Hematopoietic multipotent progenitor cell treated with erythropoietin and hydrocortisone succinate and interleukin-3 and kit ligand, for 15 days (in vitro differentiated cells): ENCODE data around the gene KRTDAP.
"Not testable (repeated sequence)": the region's sequence is repeated elsewhere in the genome, so short reads cannot be mapped to it uniquely, and the experiment has no call there.

Experiments
- DNase-seq: peaks from one replicate; pipeline ENCODE4 v3.0.0-alpha.2; 2015; ENCODE audit warnings: low spot score

Gene KRTDAP

DNA sequence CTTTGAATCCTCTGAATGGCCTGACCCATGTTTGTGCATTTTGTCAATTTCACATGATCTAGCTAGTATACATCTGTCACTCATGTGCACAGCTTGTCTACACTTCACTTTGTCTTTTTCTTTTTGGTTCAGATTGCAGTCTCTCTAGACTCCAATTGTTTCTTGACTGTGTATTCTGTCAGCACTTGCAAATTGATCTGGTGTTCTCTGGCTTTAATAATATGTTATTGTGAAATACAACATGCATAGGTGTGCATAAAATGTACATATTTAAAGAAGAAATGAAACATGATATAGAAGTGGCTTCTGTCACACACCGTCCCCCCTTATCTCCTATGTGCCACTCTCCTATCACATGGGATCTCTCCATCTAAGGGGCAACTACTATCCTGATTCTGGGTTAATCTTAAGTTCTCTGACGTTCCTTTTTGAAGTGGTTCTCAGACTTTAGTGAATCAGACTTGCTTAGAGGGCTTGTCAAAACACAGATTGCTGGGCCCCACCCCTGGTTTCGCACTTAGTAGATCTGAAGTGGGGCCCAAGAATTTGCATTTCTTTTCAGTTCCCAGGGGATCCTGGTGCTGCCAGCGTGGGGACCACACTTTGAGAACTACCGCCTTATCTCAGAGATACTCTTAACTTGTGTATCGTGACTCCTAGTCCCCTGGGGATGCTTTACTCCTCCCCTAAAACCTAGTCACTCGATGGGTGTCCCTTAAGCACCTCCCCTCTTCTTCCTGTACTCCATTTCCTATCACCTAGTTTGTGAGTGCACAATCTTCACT is 5.8 kb downstream of the KRTDAP start:
- no peak for DNase-seq

DNA sequence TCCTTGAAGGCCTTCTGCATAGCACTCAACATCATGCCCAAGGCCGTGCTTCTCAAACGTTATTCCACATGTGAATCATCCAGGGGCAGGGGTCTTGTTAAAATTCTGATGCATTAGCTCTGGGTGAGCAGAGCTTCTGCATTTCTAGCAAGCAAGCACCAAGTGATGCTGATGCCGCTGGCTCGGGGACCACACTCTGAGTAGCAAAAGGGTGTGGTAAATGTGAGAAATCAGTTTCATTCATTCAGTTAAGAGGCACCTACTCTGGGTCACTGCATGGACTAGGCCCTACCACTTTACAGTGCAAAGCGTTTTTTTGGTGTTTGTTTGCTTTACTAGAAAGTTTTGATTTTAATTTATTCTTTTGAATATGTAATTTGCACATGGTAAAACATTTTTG is 7.2 kb downstream of the KRTDAP start:
- DNase-seq = no peak

DNA sequence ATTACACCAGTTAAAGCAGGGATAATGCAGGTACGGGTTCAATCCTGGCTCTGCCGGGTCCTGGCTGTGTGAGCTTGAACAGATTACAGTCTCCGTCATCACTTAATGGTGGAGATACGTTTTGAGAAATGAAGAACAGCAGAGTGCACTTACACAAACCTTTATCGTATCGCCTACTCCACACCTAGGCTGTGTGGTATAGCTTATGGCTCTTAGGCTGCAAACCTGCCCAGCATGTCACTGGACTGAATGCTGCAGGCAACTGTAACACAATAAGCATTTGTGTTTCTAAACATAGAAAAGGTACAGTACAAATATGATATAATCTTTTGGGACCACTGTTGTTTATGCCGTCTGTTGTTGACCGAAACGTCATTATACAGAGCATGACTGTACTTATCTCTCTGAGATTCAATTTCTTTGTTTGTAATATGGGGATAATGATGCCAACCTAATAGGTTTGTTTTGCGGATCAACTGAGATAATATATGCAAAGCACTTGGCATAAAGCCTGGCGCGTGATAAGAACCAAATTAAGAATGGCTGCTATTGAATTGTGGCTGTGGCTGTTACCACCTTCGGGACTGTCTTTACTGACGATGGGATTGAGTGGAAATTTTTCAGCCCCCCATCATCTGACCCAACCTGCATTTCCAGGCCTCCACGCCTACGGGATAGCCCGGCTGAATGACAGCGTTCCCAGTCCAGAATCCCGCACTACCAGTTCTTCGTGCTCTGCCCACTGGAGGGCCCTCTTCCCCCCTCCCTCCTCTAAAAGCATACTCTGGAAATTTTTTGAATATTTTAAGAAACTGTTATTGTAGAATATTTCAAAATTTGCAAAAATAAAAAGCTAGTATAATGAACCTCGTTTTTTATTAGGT is 11.2 kb downstream of the KRTDAP start:
- no peak for DNase-seq

DNA sequence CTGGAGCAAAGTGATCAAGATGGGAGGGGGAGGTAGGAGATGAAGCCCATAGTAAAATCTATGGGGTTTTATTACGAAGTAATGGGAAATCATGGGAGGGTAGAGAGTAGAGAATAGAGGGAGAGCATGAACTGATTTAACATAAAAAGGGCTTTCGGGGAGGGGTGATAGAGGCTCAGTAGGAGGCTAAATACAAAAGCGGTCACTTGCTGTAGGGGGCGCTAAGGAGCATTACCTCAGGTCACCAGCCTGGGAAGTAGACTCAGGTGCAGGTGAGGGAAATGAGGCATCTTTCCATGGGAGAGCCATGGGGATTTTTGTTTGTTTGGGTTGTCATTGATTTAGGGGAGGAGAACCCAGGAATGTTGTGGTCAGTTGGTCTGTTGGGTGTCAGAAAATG is 14.1 kb downstream of the KRTDAP start:
- no peak for DNase-seq

DNA sequence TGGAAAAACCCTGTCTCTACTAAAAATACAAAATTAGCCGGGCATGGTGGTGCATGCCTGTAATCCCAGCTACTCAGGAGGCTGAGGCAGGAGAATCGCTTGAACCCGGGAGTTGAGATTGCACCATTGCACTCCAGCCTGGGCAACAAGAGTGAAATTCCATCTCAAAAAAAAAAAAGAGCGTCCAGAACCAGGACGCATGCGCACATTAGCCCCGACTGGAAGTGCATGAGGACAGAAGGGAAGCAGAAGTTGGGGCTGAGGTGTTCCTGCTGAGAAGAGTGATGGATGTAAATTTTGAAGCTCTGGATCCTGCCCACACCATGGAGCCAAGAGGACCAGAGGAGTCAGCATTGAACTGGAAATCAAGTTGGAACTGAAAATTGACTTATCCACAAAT is 15.7 kb downstream of the KRTDAP start:
- not testable (repeated sequence) for DNase-seq

DNA sequence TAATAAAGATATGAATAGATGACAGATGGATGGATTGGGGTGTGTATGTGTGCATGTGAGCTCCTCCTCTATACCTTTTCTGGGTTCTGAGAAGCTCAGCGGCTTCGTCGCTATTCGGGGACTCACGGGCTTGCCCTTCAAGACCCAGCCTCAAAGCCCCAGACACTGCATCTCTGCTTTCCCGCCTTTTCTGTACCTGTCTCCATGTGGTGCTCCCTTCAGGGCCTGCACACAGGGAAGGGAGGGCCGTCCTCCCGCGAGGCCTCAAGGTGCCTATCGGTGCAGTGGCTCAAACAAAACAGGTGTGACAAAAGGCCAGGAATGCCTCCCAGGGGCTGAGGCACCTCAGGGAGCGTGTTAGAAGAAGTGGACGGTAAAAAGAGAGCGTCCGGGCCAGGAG is 16.2 kb downstream of the KRTDAP start:
- no peak for DNase-seq

DNA sequence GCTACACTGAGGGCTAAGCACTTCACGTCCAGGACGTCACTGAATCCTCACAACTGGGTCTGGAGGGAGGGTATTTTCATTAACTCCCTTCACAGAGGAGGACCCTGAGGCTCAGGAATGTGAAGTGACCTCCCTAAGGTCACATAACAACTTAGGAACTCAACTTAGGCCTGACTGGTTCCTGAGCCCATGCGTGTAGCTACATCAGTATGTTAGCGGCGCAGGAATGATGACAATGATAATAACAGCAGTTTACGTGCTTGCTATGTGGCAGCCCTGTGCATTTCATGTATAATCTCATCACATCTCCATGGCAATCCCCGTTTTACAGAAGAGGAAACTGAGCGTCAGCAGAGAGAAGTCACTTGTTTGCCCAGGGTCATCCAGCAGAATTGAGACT is 18.3 kb downstream of the KRTDAP start:
- no peak for DNase-seq

DNA sequence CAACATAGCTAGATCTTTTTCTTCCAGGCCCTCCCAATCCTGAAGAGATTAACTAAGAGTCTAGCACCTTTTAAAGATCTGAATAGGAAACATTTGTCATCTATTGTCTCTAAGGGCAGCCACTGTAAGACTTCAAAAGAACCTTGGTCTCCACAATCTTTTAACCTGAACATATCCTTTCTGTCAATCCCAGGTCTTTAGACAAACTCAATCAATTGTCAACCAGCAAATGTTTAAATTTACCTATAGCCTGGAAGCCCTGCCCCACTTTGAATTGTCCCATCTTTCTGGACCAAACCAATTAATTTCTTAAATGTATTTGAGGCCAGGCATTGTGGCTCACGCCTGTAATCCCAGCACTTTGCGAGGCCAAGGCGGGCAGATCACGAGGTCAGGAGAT is 19.2 kb downstream of the KRTDAP start:
- not testable (repeated sequence) for DNase-seq

DNA sequence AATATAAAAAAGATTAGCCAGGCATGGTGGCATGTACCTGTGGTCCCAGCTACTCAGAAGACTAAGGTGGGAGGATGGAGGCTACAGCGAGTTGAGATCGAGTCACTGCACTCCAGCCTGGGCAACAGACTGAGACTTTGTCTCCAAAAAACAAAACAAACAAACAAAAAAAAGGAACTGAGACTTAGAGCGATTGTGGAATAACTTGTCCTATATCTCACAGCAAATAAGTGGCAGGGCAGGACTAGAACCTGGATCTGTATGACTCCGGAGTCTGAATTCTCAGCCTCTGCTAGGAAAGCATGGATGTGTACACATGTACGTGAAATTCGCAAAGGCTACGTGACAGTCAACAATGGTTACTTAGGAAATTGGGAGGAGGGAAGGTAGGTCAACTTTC is 20.1 kb downstream of the KRTDAP start:
- DNase-seq = no peak

DNA sequence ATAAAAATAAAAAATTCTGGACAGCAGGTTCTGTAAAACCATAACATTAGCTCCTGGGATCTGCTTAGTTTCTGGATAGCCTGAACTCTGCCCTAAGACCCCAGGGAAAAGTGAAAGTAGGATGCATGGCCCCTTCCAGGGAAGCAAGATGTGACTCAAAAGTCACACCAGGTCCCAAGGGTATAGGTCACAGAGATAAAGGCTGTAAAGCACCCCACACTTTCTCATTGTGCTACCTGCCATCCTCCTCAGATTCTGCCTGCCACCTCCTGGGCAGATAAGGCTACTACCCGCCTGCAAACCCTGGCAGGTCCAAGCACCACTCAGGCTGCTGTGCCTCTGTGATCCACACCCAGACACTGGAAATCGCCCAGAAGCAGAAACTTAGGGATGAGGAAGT is 21.6 kb downstream of the KRTDAP start:
- DNase-seq = no peak

DNA sequence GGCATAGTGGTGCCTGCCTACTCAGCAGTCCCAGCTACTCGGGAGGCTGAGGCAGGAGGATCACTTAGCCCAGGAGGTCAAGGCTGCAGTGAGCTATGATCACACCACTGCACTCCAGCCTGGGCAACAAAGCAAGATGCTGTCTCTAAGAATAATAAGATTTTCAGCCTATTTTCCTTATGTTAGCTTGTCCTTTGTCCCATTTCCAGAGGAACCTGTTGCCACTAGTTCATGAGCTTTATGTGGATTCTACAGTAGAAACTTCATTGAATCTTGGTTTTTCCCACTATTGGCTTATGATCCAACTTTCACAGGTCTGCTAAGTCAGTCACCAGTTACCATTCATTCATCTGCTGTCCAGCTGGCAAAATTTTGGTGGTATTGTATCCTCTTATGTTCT is 24.0 kb downstream of the KRTDAP start:
- no peak for DNase-seq

DNA sequence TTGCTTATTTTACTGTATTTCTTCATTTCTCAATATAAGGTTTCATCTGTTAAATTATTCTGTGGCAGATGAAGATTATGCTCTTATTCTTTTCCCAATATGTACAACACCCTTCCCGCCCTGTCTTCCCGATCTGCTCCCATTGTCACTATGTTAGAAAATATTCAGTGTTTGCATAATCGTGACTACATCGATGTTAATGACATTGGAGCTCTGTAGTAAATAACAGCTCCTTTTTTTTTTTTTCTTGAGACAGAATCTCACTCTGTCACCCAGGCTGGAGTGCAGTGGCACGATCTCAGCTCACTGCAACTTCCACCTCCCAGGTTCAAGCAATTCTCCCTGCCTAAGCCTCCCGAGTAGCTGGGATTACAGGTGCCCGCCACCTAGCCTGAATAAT is 27.3 kb downstream of the KRTDAP start:
- DNase-seq = not testable (repeated sequence)

DNA sequence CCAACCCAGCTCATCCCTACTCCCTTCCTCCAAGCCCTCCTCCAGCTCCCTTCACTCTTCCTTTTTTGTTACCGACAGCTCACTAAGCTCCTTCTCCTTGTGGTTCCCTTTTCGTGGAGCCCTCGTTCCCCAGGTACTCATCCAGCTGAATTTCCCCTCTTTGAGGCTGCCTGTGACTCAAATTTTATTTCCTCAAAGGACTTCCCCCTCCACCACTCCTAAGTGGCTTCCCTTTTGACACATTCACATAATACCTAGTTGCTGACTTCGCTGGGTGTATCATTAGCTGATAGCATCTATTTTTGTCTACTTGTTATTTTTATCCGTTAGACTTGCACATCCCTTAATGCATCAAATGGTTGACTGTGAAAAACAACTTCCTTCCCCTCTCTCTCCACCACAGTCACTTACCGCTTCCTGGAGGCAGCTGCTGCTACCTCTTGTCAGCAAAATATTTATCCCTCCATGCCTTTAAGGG is 27.7 kb downstream of the KRTDAP start:
- DNase-seq = no peak

DNA sequence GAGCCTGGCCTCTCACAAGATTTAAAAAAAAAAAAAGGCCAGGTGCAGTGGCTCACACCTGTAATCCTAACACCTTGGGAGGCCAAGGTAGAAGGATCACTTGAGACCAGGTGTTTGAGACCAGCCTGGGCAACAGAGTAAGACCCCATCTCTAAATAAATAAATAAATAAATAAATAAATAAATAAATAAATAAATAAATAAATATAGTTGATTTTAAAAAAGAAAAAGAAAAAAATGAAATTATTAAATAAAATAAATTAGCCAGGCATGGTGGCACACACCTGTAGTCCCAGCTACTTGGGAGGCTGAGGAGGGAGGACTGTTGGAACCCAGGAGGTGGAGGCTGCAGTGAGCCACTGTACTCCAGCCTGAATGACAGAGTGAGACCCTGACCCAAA is 28.5 kb downstream of the KRTDAP start:
- DNase-seq = not testable (repeated sequence)

DNA sequence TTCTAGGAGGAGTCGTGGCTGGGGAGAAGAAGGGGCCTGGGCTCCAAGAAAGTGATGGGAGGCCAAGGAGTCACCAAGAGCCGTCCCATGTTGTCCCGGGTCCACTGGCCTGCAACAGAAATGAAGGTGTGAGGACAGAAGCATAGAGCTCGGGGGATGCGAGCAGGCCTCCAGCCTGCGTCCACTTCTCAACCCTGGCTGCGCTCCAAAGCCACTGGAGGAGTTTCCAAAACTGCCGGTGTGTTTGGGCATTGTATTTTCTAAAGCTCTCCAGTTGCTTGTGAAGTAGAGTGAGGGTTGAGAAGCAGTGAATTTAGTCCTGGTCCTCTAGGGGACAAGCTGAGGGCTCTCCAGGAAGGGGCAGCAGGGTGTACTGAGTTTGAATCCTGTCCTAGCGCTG is 29.2 kb downstream of the KRTDAP start:
- DNase-seq = no peak

DNA sequence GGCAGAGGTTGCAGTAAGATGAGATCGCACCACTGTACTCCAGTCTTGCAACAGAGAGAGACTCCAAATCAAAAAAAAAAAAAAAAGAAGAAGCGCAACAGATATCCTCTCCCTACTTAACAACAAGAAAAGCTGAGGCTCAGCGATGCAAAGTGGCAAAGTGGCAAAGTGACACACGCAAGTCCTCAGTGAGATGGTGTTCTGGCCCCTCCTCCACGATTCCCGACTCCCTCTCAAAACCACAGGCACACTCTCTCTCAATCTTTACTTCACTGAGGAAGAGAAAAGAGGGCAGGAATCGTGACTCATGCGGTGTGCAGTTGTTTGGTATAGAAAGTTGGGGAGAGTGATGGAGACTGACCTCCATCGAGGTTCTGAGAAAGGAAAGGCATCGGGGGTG is 29.7 kb downstream of the KRTDAP start:
- DNase-seq = no peak

DNA sequence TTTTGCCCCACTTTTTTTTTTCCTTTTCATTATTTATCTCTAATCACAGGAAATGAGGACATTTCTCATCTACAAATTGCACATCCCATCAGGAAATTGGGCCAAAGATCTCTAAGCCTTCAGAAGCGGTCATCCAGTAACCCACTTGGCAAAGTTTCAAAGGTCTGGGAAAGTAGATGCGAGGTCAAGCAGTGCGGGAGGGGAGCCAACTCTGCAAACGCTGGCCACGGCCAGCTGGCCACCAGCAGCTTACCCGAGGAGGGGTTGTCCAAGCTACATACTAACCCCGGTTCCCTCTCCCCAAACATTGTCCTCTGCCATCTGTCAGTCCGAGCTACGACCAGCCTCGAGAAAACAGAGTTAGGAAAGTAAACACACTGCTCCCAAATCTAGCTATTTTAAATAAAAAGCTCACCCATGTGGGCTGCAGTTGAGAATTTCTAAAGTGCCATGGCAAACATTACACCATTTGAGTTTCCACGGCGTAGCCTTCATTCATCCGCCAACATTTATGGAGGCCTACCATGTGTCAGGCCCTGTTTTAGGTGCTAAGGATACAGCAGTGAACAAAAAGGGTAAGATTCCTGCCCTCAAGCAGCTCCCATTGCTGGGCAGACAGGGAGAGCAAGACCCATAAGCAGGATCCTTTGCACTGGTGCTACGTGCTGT is 30.7 kb downstream of the KRTDAP start:
- DNase-seq = no peak

DNA sequence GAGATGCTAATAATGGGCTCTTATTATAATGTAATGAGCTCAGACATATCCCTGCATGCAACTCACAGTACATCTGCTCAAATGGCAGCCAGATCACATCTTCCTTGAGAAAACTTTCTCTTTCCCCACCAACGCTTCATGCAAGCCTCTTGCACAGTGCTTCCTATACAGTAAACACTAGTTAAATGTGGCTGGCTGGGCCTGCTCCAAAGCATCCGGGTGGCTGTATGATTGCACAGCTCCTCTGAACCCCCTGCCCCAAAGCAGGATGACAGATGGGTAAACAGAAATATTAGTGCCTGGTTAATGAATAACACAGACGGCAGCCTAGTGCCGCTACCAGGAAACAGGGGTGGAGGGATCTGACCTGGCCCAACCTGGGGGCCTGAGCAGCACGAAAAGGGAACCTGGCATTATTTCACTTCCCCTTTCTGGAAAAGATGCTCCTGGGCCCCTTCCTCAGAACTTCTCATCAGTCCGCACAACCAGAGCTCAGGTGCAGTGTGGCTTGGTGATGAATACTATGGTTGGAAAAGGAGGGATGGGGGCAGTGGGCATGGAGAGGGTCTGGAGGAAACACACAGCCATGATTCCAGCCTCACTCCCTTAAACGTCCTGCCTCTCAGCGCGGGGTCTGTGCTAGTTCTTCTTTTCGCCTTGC is 31.4 kb downstream of the KRTDAP start:
- no peak for DNase-seq

DNA sequence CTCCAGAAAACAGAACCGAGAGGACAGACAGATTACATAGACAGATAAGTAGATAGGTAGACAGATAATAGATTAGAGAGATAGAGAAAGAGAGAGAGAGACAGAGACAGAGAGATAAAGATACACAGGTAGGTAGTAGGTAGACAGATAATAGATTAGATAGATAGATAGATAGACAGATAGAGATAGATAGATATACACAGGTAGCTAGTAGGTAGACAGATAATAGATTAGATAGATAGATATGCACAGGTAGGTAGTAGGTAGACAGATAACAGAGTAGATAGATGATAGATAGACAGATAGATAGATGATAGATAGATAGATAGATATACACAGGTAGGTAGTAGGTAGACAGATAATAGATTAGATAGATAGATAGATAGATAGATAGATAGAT is 32.1 kb downstream of the KRTDAP start:
- no peak for DNase-seq

DNA sequence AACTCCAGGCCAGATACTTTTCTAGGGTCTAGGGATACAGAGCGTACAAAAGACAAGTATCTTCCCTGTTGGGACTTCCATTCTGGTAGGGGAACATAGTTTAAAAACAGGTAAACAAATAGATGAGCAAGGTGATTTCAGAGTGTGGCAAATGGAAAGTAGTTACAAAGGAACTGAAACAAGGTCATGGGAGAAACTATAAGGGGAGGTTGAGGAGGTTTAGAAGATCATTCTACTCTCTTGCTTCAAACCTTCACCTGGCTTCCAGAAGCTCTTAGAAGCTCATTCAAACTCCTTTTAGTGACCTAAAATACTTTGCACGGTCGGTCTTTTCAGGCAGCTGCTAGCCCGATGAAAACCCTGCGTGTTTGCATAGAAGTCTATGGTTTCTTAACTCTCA is 33.1 kb downstream of the KRTDAP start:
- no peak for DNase-seq

DNA sequence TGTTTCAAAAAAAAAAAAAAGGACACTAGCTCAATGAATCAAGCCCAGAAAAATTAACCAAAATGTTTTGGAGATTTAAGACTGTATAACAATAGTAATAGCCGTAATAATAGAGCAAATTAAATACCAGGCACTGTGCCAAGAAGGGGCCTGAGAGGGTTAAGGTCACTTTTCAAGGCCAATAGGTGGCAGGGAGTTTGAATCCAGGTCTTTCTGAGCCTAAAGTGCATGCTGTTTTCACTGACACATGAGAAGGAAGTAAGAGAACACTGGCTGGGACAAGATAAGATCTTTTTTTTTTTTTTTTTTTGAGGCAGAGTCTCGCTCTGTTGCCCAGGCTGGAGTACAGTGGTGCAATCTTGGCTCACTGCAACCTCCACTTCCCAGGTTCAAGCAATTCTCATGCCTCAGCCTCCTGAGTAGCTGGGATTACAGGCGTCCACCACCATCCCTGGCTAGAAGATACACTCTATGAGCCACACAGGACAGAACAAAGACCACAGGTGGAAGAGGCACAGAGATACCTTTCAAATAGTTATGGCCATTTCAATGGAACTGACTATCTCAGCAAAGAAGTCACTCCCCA is 34.6 kb downstream of the KRTDAP start:
- DNase-seq = no peak

DNA sequence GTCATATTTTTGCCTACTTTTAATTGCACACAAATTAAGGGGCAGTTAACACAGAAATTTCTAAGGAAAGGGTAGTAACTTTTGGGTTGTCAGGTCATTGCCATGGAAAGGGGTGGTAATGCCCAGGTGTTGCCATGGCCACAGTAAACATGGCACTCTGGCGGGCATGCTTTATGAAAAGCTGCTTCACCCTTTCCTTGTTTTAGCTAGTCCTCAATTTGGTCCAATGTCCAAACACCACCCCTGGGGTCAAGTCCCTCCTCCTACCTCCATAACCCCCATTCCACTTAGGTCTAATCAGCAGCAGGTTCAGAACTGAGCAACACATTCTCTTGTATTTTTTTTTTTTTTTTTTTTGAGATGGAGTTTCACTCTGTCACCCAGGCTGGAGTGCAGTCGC is 35.6 kb downstream of the KRTDAP start:
- no peak for DNase-seq
